ENCODE results near the gene DENND2A.

DENND2A gene

GRCh38 chr7:140596519-140597427 lies 43.8 kb downstream of the DENND2A start:
- Mint-ChIP-seq H3K9me3 (no peaks in the 10 kb centered on the region), H3K27ac (peak overlapping the region; percentile 97), H3K27me3 (ENCODE audit: low read depth, poor library complexity) (no peaks in the 10 kb centered on the region), H3K4me1 (peaks cover 47% of the 10 kb centered on the region), H3K4me3 (peak overlapping the region; percentile 47), H3K36me3 (ENCODE audit: low read depth) (peaks cover 33% of the 10 kb centered on the region)
- DNase-seq, result no peak
- TF ChIP-seq CTCF (IDR thresholded peaks at IDR 0.05), result no peak

- H3K4me1 Mint-ChIP-seq, result peaks cover 46% of the 10 kb centered on the region
- no peaks in the 10 kb centered on the region for H3K9me3 Mint-ChIP-seq
- H3K36me3 Mint-ChIP-seq (ENCODE audit: low read depth), result peaks cover 33% of the 10 kb centered on the region
- peak overlapping the region; percentile 85 for H3K27ac Mint-ChIP-seq
- no peak for TF ChIP-seq CTCF (IDR thresholded peaks at IDR 0.05)
- no peaks in the 10 kb centered on the region for H3K27me3 Mint-ChIP-seq (ENCODE audit: low read depth, poor library complexity)
- H3K4me3 Mint-ChIP-seq, result no peak overlapping the region
- DNase-seq, result no peak
Observed at GRCh38 chr7:140595468-140596092, 45.0 kb downstream of the DENND2A start.

GRCh38 chr7:140594131-140594691 lies 46.4 kb downstream of the DENND2A start:
- peak overlapping the region; percentile 86 for H3K27ac Mint-ChIP-seq
- H3K36me3 Mint-ChIP-seq (ENCODE audit: low read depth), result peaks cover 31% of the 10 kb centered on the region
- no peak for TF ChIP-seq CTCF (IDR thresholded peaks at IDR 0.05)
- H3K4me3 Mint-ChIP-seq, result no peak overlapping the region
- peaks cover 46% of the 10 kb centered on the region for H3K4me1 Mint-ChIP-seq
- no peaks in the 10 kb centered on the region for H3K9me3 Mint-ChIP-seq
- no peak for DNase-seq
- H3K27me3 Mint-ChIP-seq (ENCODE audit: low read depth, poor library complexity), result no peaks in the 10 kb centered on the region

- Mint-ChIP-seq H3K27ac (peak overlapping the region; percentile 68), H3K4me1 (peaks cover 46% of the 10 kb centered on the region), H3K36me3 (ENCODE audit: low read depth) (peaks cover 31% of the 10 kb centered on the region), H3K4me3 (no peak overlapping the region), H3K27me3 (ENCODE audit: low read depth, poor library complexity) (no peaks in the 10 kb centered on the region), H3K9me3 (no peaks in the 10 kb centered on the region)
- no peak for DNase-seq
- TF ChIP-seq CTCF (IDR thresholded peaks at IDR 0.05), result no peak
Observed at GRCh38 chr7:140593672-140593982, 47.0 kb downstream of the DENND2A start.

GRCh38 chr7:140592964-140593671 lies 47.5 kb downstream of the DENND2A start:
- Mint-ChIP-seq H3K27me3 (ENCODE audit: low read depth, poor library complexity) (no peaks in the 10 kb centered on the region), H3K9me3 (no peaks in the 10 kb centered on the region), H3K36me3 (ENCODE audit: low read depth) (peaks cover 31% of the 10 kb centered on the region), H3K4me3 (no peak overlapping the region), H3K27ac (peak overlapping the region; percentile 68), H3K4me1 (peaks cover 42% of the 10 kb centered on the region)
- no peak for DNase-seq
- no peak for TF ChIP-seq CTCF (IDR thresholded peaks at IDR 0.05)
